CD4-positive, alpha-beta T cell treated with Interleukin-4 for 4 hours (primary cell): ENCODE data around the gene SSH3.

Source experiments
- DNase-seq: peaks from one replicate; pipeline ENCODE4 v3.0.0-alpha.2; 2020

The SSH3 gene

DNA sequence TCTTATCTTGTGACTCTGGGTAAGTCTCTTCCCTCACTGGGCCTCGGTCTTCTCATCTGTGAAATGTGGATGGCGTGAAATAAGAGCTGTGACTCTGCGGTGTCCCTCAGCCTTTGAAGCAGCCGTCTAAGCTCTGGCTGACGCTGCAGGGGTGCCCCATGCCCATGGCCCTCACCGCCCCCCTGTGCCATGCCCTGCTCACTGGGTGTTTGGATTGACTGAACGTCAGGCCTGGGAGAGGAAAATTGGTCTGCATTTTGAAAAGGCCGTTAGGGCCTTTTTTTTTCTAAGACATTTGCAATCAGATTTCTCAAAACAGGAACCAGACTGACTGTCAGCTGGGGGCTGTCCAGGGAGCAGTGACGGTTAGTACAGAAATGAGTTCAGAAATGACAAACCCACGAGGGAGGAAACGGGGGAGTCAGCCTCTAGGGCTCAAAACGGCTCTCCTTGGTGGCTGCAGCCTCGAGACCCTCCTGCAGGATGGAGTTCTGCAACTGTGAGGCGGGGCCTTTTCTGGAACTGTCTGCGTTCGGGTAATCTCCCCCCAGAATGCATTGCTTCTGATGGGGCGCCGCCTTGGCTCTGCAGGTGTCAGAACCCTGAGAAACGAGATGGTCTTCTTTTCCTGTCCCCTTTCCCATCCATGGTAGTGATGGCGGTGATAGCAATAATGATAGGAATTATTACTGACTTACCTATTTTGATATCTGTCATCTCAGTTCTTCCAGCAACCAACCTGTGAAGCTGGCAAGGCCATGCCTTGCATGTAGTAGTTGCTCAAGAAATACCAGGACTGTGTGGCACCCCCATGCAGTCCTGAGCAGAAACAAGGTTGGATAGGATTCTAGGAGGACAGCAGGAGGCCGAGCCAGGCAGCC lies 35.0 kb upstream of the SSH3 start:
- DNase-seq = peak; percentile 75

DNA sequence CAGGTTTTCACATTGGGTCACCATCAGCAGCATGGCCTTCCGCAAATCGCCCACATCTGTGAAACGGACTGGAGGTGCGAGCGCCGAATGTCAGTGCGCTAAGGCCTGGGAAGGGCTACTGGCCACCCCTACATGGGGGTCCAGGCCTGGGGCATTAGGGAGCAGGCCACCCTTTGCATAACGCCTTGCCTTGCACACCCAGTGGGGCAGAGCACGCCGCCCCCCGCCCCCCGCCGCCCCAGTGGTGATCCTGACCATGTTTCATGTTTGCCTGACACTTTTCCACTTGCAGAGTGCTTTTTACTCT lies 34.4 kb upstream of the SSH3 start:
- DNase-seq = no peak

DNA sequence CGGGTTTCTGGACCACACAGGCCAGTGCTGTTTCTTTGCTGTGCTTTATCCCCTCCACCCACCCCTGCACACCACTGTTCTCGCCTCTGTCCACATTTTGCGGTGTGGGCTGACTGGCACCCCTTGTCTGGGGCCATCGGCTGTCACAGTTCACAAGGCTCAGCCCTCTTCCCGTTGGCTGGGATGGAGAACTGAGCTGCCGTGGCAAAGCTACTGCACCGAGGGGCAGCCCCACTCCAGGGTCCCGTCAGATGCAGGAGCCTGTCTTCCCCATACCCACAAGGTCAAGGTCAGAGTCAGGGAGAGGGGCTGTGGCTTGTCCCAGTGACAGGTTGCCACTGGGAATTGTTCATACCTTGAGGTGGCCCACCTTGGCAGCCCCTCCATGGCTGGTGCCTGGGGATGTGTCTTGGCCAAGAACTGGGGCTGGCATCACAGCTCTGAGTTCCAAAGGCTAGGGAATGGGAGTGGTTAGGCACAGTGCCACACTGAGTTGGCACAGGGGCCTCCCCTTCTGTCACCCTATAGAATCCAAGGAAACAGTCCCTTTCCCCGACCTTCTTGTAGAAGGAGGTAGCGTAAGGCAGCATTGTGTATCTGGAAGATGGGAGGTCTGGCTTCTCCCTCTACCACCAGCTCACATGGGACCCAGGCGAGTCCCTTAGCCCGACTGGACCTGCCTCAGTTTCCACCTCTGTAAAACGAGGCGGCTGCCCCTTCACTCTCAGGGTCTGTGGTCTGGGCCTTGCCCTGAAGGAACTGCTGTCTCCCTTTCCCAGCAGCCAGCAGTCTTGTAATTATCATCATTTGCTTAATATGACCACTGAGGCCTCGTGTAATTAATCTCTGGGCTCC lies 33.7 kb upstream of the SSH3 start:
- no peak for DNase-seq

DNA sequence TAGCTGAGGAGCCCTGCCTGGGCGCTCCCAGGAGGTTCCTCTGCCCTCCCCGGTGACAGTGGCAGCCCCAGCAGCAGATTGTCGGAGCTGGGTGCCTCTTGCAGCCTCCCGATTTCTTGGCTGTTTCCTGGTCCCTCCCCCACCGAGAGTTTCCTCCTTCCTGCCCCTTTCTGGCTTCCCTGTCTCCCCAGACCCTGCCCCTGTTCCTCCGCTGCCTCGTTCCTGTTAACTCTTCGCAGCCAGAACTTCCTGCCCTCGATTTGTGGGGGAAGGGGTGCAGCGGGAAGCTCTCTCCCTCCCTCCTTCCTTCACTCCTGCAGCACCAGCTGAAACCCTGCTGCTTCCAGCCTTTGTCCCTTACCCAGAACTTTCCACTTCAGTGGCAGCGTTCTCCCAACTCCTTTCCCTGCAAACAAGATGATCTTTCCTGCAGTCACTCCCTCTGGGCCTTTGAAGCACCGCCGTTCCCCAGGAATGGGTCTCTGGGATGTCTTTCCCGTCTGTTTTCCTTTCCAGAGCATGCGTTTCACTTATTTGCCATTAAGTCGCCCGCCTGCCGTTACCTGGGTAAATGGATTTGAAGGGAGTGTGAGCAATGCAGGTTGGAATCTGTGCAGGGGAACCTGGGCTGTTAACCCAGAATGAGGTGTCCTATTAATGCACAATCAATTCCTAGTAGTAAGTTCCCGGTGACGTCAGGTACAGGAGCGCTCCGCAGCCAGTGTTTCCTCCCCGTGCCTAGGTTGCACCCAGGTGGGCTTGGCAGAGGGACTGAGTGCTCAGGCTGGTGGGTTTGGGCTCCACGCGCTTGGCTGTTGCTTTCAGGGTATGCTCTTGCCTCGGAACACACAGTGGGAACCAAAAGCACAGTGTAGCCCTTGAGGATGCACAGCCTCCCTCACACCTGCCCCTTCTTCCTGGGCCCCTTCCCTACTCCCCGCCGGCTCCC lies 32.8 kb upstream of the SSH3 start:
- no peak for DNase-seq

DNA sequence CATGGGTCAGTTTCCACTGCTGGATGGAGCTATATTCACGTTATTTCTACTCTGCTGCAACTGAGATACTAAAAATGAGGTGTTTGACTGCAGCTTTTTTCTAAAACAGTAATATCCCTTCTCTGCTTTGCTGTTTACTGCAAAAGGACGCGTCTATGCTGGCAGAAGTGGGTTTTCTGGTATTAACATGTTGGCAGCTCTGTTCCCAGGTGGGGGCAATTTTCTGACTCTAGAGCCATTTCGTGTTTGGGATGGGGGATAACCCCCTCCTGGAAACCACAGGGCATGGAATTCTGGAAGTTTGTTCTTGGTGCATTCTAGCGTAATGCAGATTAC lies 32.2 kb upstream of the SSH3 start:
- no peak for DNase-seq

DNA sequence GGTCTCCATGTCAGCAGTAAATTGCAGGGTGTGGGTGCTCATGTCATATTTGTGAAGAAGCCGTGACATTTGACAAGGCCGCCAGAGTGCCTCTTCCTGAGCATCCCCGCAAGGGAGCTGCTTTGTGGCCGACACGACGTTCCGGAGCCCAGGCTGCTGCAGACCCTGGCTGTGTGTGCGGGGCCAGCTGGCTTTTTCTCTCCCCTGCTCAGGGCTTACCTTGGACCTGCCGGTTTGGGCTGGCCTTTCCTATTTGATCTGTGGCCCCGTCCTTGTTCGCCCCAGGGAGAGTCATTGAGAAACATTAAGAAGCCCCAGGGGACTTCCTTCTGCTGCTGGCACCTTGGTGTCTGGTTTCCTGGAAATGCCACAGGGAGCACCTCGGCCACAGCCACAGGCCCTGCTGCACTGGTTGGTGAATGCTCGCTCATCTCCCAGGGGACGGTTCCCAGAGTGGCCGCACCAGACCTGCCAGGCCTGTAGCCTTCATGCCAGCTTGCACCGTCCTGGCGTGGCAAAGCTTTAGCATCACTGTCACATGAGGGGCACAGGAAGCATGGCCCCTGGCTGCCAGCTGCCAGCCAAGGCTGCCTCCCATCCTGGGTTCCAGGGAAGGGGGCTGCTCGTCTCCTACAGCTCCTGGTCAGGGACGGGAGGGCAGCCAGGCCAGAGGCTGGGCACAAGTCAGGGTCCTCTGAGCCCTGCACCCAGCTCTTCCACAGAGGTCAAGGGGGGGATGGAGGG lies 31.6 kb upstream of the SSH3 start:
- DNase-seq = peak; percentile 66

DNA sequence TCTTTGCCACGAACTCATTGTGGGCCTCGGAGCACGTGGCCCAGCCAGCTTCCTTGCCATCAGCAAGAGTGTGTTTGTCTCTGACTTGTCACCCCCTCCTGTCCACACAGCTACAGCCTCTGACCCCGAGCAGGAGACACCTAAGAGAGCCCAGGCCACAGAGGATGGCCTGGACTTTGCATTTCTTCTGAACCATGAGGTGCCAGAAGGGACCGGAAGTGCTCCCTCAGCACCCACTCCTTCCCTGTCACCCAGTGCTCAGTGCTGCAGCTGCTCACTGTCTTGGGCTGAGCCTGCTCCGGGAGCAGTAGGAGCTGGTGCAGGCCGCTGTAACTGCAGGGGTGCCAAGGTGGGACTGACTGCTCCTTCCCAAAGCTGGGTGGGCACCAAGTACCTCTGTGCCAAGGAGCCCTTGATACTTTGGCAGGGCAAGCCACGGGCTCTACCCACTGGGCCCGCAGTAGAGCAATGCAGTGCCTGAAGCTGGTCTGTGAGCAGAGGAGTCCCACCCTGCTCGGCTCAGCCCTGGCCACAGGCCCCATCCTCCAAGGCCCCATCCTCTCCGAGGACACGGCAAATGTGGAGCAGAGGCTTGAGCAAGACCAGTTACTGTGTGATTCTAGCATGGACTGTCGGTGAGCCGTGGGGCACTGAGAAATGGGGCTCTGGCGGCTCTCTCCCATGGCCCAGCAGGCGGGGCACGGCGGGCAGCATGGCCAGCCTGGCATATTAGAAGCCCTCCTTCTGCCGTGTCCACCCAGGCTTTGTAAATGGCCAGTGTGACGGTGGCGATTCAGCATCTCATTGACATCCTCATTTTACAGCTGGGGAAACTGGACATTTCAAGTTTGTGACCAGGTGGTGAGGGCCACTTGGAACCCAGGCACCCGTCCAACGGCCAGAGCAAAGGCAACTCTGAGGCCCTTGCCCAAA lies 30.7 kb upstream of the SSH3 start:
- no peak for DNase-seq

DNA sequence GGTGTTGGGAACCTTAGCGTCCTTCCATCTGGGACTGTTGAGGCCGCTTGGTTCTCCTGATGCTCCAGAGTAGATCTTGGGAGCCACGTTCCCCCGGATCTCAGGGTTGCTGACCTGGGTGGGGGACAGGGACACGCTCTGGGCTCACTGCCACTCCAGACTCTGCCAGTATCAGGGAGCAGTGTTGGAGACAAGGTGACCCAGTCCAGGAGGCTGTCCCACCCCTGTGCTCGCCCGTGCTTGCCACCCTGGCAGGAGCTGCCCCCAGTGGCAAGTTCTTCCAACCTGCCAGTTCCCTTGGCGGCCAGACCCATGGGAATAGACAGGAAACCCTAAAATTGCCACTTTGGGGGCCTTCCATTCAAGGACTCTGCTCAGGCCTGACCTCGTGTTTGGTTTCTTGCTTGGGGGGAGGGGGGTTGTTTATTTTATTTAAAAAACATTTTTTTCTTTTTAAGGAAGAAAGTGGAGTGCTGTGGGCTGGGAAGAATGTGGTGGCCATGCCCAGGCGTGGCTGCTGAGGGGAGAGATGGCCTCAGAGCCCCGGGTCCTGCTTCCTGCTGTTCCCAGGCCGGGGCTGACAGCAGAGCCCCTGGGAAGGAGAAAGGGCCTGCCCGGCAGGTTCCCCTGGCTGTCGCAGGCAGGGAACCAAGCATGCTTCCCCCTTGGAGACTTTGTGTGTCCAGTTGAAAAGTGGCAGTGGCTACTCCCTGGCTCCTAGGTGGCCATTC lies 29.9 kb upstream of the SSH3 start:
- no peak for DNase-seq

DNA sequence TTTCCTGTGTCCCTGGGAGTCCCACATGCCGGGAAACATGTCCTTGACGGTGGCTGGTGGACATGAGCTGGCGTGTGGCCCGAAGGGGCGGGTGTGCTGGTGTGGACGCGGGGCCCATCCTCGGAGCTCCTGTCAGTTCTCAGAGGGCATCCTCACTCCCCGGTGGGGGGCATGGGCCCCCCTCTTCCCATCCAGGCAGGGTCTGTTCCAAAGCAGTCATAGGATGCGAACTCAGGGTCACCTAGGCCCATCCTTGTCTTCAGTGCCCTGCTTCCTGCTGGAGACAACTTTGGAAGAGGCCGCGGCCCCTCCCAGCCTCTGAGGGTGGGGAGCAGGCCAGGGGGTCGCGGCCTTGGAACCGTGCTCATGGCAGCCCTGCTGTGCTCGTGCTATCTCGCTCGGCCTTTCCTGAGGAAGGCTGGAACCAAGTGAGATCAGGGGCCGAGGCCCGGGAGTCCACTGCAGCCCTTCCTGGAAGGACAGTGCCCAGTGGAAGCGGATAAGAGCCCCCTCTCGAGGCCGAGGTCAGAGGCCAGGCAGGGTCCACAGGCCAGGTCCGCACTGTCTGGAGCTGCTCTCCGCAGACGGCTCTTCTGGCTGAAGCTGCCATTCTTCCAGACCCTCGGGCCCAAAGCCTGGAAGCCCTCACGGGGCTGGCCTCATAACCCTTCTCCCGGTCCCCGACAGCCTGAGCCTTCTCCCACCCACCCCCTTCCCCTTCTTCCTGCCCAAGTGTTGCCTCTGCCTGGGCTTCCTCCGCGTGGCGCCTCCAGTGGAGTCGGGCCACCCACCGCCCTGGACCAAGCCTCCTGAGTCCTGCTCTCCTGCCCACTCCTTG lies 28.3 kb upstream of the SSH3 start:
- DNase-seq = no peak

DNA sequence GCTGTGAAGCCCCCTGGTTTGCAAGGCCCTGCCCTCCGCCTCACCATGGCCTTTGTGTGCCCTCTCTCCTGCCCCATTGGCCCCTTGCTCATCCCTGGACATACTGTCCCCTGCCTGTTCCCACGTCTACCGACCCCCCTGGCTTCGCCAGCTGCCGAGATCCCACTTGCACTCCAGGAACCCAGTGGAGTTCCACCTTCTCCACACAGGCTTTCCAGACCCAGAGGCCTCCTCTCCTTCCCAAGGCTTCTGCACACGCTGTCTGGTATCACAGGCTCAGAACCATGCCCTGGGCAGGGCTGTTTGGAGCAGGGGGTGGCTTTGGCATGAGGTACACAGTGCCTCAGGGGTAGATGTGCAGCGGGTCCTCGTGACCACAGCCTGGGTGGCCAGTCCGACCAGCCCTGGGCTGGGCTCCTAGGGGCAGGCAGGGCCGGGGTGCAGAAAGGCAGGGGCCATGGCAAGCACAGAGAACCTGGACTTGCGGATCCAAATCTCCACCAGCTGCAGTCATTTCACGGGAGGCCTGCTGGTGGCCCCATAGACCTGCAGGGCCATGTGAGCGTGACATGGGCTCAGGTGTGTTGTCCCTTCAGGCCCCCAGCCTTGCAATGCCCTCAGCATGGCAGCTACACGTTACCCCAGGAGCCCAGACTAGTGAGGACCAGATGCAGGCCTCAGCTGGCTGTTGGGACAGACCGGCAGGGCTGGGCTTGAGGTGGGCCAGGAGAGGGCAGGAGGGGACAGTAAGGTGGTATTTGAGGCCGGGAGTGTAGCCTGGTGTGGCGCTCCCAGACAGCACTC lies 27.5 kb upstream of the SSH3 start:
- no peak for DNase-seq

DNA sequence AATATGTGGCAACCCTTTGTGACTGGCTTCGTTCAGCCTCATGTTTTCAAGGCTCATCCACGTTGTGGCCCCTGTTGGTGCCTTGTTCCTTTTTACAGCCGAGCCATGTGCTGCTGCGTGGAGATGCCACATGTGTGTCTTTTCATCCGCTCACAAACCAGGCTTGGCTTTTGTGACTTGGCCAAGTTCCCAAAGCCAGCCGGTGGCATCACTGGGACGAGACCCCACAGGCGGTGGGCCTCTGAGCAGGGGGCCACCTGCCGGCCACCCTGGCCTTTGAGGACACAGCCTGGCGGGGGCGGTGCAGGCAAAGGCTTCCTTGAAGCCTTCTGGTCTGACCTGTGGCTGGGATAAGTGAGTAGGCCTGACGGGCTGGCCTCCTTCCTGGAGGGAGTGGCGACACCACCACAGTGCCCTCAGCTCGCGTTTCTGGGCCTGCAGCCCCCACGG lies 26.5 kb upstream of the SSH3 start:
- peak; percentile 42 for DNase-seq

DNA sequence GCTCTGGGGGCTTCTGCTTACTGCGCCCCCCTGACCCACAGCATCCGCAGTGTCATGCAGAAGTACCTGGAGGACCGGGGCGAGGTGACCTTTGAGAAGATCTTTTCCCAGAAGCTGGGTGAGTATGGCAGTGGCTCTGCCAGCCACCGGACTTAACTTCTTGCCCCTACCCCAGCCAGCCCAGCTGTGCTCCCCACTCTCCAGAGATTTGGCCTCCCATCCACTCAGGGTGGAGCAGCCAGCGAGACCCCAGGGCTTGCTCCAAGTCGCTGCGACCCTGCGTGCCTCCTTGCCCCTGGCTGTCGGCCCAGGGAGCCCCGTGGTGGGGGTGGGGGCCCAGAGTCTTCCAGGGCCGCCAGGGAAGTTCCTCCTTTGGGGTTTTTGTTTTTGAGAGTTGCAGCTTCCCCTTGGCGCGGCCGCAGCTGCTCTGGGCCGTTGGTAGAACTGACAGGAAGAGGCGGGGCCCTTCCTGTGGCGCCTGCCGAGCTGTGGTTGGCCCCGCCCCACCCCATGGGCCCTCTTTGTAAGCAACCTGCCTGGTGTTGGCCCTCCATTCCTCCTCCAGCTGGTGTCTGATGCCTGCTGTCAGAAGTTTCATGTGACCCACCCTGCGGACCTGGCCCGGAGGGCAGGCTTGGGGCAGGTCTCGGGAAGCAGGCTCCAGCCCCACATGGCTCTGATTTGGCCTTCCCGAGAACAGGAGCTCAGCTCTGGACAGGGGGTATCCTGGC lies 25.9 kb upstream of the SSH3 start:
- peak; percentile 94 for DNase-seq

DNA sequence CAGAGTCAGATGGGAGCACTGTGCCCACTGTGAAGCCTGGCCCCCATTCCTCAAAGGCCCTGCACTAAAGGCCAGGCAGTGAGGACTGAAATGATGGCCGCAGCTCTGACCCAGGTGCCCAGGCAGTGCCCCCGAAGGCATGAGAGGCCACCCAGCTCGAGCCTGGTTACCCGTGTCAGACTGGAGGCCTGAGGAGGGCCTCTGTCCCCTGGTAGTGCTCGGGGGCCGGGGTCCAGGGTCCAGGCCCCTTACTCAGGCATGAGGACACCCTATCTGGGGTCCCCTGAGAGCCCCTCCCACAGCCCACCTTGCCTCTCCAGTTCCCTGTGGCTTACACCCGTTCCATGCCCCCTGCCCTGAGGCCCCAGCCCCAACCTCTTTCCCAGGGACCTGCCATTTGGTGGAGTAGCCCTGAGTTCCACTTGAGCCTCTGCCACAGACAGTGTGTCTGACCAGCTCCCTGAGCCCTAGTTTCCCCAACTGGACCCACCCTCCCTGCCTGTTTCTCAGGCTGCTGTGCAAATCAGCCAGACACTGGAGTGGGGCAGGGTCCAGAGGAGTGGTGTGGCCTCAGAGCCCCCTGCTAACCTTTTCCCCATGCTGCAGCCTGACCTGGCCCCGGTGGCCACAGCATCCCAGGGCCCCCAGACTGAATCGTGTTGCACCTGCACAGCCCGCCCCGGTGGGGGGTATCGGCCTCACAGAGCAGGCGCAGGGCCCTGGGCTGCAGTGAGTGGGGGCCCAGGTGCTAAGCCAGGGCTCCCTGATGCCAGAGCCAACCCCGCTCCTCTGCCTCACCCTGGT lies 25.0 kb upstream of the SSH3 start:
- DNase-seq = no peak

DNA sequence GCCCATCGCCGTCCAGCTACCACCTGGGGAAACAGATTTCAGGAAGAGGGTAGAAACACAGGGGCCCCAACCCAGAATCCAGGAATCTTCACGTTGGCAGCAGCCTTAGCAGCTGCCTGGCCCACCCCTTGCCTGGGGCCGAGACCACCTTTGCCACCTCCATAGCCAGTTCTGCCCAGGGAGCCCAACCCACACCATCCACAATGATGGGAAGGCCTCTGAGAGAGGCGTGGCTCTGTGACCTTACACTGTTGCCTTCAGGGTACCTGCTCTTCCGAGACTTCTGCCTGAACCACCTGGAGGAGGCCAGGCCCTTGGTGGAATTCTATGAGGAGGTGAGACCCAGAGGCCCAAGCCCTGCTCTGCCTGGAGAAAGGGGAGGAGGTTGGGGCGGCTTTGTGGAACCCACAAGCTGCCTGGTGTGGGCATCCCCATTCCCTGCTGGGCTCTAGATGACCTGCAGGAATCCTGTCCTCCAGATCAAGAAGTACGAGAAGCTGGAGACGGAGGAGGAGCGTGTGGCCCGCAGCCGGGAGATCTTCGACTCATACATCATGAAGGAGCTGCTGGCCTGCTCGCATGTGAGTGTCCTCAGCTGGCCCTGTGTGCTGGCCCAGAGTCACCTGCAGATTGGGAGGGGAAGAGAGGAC lies 24.3 kb upstream of the SSH3 start:
- DNase-seq = no peak

DNA sequence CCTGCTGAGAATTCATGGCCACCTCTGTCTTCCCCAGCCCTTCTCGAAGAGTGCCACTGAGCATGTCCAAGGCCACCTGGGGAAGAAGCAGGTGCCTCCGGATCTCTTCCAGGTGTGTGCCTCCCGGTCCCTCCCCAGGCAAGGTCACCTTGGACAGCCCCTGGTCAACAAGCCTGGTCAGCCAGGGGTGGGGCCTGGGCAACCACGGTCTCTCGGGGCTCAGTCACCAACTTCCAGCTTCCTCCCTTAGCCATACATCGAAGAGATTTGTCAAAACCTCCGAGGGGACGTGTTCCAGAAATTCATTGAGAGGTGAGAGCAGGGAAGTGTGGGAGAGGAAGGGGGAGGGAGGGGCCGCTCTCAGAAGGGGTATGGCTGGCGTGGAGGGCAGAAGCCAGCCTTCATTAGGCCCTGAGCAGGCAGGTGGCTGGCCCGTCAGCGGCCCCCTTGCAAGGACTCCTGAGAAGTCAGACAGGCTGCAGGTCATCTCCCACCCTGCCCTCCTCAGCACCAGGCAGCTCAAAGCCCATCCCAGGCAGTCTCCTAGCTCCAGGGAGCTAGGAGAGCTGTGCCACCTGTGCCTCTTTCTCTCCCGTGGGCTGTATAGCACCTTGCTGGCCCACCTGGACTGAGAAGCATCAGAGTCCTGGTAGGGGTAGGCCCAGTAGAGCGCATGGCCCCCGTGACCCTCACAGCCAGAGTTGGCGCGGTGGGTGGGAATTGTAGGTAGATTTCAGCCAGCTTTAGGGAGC lies 23.6 kb upstream of the SSH3 start:
- DNase-seq = no peak

DNA sequence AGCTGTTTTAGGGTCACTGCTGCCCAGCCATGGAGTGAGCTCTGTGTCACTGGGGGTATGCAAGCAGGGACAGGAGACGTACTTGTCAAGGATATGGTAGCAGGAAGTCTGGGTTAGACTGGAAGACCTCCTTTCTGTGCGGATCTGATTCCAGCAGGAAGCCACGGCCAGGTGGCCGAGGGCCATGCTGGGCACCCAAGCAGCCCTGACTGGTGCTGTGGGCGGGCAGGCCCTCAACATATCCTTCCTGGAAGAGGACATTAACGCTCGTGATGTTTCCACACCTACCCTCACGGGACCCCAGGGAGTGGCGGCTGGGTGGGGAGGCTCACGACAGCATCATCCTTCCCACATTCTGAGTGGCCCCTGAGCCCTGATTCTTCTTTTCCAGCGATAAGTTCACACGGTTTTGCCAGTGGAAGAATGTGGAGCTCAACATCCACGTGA lies 23.0 kb upstream of the SSH3 start:
- DNase-seq = no peak
